Bronchus fibroblast of lung (primary cell): ENCODE data around the gene FAM151B. TPM values are rescaled to one million over a fixed set of nuclear protein-coding genes. Genes with fewer than 3 reads are reported as not detected.

ENCODE experiments used
- total RNA-seq: library from RNA; depleted of rRNA; stranded (reverse); fragments of >200 nt; gene quantifications from 2 replicates; pipeline ENCODE4 v1.2.3, GENCODE V29; 2015

Gene FAM151B
- total RNA-seq = 1.2 and 3.1 TPM in 2 replicates

DNA sequence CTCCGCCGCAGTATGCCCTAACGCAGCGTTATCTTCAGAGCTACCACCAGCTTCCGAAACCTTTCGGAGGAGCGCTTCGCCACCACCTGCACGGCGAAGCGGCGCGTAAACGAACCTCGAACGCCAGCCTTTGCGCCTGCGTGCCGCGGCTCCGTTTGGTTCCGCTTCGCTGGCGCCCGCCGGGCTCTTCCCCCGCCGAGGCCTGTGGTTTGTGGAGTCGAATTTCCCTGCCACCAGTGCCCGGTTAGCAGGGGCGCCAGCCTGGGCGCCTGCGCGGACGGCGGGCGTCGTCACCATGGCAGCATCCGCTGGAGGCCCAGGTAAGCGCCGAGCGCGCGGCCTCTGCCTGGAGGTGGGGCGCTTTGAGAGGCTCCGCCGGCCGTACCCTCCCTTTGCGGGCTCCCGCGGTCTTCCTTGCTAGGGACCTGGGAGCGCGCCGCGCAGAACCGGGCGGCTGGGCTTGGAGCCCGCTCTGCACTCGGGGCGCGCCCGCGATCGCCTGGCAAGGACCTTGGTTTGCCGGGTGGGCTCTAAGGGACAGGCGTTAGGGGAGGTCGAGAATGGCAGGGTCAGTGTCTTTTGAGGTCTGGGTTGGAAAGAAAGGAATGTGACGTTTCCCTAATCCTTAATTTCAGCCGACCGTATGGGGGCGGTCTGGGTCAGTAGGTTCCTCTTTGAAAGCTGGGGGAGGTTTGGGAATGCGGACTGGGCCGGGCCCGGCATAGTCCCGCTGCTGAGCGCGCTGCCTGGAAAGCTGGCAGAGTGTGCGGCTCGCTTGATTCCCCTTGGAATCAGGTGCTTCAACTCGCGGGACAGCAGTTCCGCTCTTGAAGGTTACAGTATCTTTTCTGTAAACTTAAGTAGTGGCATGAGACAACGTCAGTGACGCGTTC is at the start of gene FAM151B:
Gene FAM151B (plus strand): TSS at position 272 of the 893 bp plus-strand sequence. CDS start 24 bp downstream, at position 296.

DNA sequence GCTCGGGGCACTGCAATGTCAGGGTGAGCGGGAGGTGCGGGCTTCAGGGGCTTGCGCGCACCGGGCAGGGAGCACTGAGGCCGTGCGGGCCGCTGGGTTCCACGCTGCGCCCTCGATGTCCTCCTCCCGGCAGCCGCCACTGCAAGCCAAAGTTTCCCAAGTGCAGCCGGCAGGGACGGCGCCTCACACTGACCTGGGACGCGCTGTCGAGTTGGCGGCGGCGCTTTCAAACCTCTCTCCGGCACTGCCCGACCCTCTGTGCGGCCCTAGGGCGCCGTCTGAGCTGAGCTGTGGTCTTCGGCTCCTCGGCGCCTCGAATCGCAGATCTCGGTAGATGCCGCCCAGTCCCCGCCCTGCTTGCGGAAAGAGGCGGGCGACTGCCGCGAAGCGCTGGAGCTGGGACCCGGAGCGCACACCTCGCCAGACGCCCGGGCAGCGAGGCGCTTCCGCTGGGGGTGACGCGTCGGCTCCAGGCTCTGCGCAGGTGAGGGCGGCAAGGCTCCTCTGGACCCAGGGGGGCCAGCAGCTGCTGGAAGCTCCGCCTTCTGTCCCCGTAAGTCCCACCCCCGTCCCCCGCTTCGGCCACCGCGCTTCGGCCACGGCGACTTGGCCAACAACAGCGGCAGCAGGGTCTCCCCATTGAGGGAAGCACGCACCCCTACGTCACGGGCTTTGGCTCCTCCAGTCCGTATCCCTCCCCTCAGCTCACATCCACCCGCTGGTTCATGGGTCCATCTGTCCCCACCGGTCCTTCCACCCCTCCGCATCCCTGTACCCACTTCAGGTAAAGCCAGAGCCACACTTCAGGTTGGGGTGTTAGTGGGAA is 82.3 kb downstream of the FAM151B start, which contains the start of gene ANKRD34B:
Gene ANKRD34B (minus strand): TSS at position 320 of the 826 bp plus-strand sequence. CDS start 10,261 bp downstream, outside the sequence.

Other genes with a start within 250 kb of the FAM151B start
- 1.8 and 2.0 TPM in 2 replicates for gene SERINC5, start 232.1 kb upstream of the FAM151B start, total RNA-seq
- not detected in 2 replicates for gene SPZ1, start 168.1 kb upstream of the FAM151B start, total RNA-seq
- gene ZFYVE16, start 80.0 kb upstream of the FAM151B start, total RNA-seq = 7.0 and 9.1 TPM in 2 replicates
- gene ANKRD34B, start 82.2 kb downstream of the FAM151B start, total RNA-seq = not detected in 2 replicates
- 11.3 and 11.9 TPM in 2 replicates for gene MSH3, start 166.6 kb downstream of the FAM151B start, total RNA-seq
- gene DHFR, start 166.9 kb downstream of the FAM151B start, total RNA-seq = 52.8 and 62.4 TPM in 2 replicates